K562 (cell line): ENCODE data around the gene MMP23B. TPM values are rescaled to one million over a fixed set of nuclear protein-coding genes. Genes with fewer than 3 reads are reported as not detected.

ENCODE experiments used
- ELK1 ChIP-seq: sonication (generic); formaldehyde crosslinking; IDR thresholded peaks from 2 replicates; pipeline ENCODE4 v1.8.1; 2022; ENCODE audit warnings: missing genetic modification reagents
- ESRRB ChIP-seq: fragments of 250-450 bp; sonication (Bioruptor Pico); IDR thresholded peaks from 2 replicates; pipeline ENCODE4 v1.5.0; 2020; ENCODE audit warnings: mild to moderate bottlenecking, moderate library complexity, borderline replicate concordance
- FOXM1 ChIP-seq, 2 experiments: fragments of 450-650 bp in 1 of 2; sonication (generic) in 1 of 2; formaldehyde crosslinking in 1 of 2; IDR thresholded peaks; 2 replicates each; pipeline versions ENCODE4 v1.6.1 to v1.9.0; 2017 to 2022; ENCODE audit warnings: low read depth in 2 of 2, mild to moderate bottlenecking in 2 of 2, missing genetic modification reagents in 1 of 2, moderate library complexity in 1 of 2
- MAFG ChIP-seq: fragments of 450-650 bp; conservative IDR thresholded peaks from 2 replicates; pipeline ENCODE4 v1.6.1; 2016; ENCODE audit warnings: missing genetic modification characterization, missing compliant biosample characterization
- MXD1 ChIP-seq: fragments of 250-450 bp; sonication (Bioruptor Pico); IDR thresholded peaks from 2 replicates; pipeline ENCODE4 v1.8.0; 2021; ENCODE audit warnings: borderline replicate concordance, mild to moderate bottlenecking, moderate library complexity; ENCODE audit not compliant: poor library complexity, severe bottlenecking
- NR2F6 ChIP-seq: fragments of 450-650 bp; formaldehyde crosslinking; IDR thresholded peaks from 2 replicates; pipeline ENCODE4 v1.4.0; 2020; ENCODE audit warnings: mild to moderate bottlenecking
- PML ChIP-seq: IDR thresholded peaks from 2 replicates; pipeline ENCODE4 v1.6.1; 2012; ENCODE audit warnings: low read length, inconsistent platforms
- RAD21 ChIP-seq, 2 experiments: fragments of 250-450 bp in 1 of 2; fragments of 450-650 bp in 1 of 2; sonication (Bioruptor Pico) in 1 of 2; formaldehyde crosslinking in 1 of 2; IDR thresholded peaks in 1 of 2; conservative IDR thresholded peaks in 1 of 2; 2 replicates each; pipeline versions ENCODE4 v1.4.0 to v1.8.0; 2020 to 2022; ENCODE audit warnings: mild to moderate bottlenecking in 2 of 2, moderate library complexity in 1 of 2
- SMAD2 ChIP-seq: fragments of 150-350 bp; IDR thresholded peaks from 2 replicates; pipeline ENCODE4 v1.6.1; 2014; ENCODE audit warnings: low read depth, mild to moderate bottlenecking, low read length
- ZFP1 ChIP-seq: fragments of 450-650 bp; formaldehyde crosslinking; IDR thresholded peaks from 2 replicates; pipeline ENCODE4 v1.4.0; 2020; ENCODE audit warnings: mild to moderate bottlenecking, mixed read lengths
- ZKSCAN8 ChIP-seq: fragments of 200-800 bp; sonication (Bioruptor generic); IDR thresholded peaks from 2 replicates; pipeline ENCODE4 v1.6.1; 2016; ENCODE audit warnings: missing genetic modification characterization, missing compliant biosample characterization
- polyA plus RNA-seq, 8 experiments: library from polyadenylated mRNA; depleted of rRNA in 4 of 8; stranded (reverse) in 5 of 8; unstranded in 3 of 8; fragments of >200 nt; fragmentation: Nextera tagmentation in 2 of 8; fragmentation: Illumina TruSeq in 1 of 8; extraction: Ambion mirVana in 2 of 8; extraction: Trizol in 1 of 8; gene quantifications; 2 replicates each; pipeline versions ENCODE4 v1.2.1 to v1.2.3, GENCODE V29; 2011 to 2014; ENCODE audit warnings: inconsistent platforms in 1 of 8, missing spikeins in 1 of 8
- total RNA-seq, 7 experiments: library from RNA; depleted of rRNA in 6 of 7; stranded (reverse); fragments of >200 nt in 6 of 7; fragmentation: Illumina TruSeq in 2 of 7; extraction: Trizol in 2 of 7; gene quantifications; 2 replicates each; pipeline versions ENCODE4 v1.2.1 to v1.2.3, GENCODE V29; 2011 to 2021; ENCODE audit warnings: low replicate concordance in 1 of 7
- TF ChIP-seq, protein P1 (sequence below), 2 experiments: fragments of 450-650 bp; formaldehyde crosslinking in 1 of 2; IDR thresholded peaks; 2 replicates each; pipeline versions ENCODE4 v1.4.0 to v1.6.1; 2014 to 2020; ENCODE audit warnings: mild to moderate bottlenecking in 2 of 2, borderline replicate concordance in 1 of 2, low read depth in 1 of 2
- TF ChIP-seq, protein P2 (sequence below): IDR thresholded peaks from 2 replicates; pipeline ENCODE4 v1.6.1; 2011; ENCODE audit warnings: borderline replicate concordance, low read depth, mild to moderate bottlenecking, moderate library complexity, low read length; ENCODE audit not compliant: insufficient read depth, poor library complexity, severe bottlenecking

Gene MMP23B
- total and polyA plus RNA-seq, 9 of the 15 experiments (the other 6 are each of a cell fraction or from before 2014, with no cell fraction given): 0.28 to 1.2 (median 0.41) TPM; not detected in 5

DNA sequence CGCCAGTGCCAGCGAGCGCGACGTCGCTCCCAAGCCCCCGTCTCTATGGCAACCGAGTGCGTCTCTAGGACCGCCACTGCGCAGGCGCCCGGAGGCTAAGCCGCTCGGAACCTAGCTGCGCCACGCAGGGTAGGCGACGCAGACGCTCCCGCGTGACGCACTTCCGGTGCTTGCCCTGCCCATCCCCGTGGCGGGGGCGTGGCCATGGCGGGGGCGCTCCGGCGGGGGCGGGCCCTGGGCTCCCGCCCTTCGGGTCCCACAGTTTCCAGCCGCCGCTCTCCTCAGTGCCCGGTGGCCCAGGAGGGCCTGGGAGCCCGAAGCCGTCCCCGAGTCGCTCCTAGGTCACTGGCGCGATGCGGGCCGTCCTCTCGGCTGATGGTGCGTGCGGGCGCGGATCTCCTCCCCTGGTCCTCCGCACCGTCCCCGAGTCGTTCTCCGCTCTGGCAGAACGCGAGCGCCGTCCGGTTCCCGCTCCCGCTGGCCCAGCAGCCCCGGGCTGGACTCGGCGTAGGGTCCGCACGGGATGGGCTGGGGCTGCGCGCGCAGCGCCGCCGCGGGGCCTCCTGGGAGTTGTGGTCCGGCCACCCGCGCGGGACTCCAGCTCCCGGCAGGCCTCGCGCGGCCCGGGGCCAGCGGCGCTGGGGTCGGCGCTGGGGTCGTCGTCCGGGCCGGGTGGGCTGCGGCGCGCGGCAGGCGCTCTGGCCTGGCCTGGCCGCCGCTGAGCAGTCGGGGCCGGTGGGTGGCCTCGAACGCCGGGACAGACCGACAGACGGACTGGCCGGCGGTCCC, 16.5 kb upstream of the MMP23B start, which contains the start of gene MIB2 (continued):
- peak; percentile 38; the same call in 1 of the 2 replicates for TF ChIP-seq ELK1 (CRISPR knock-in tag)
- peak; percentile 86 for TF ChIP-seq PML
- TF ChIP-seq MAFG (tag): no peak
- TF ChIP-seq MXD1 (CRISPR knock-in tag): no peak
- peak in 1 of 2 experiments; percentile 20; a peak in 1 of 4 replicates for TF ChIP-seq RAD21 (CRISPR knock-in tag; conservative IDR thresholded peaks at IDR 0.05 in 1 of 2, IDR thresholded peaks at IDR 0.05 in 1 of 2)
- TF ChIP-seq, protein P1, sequence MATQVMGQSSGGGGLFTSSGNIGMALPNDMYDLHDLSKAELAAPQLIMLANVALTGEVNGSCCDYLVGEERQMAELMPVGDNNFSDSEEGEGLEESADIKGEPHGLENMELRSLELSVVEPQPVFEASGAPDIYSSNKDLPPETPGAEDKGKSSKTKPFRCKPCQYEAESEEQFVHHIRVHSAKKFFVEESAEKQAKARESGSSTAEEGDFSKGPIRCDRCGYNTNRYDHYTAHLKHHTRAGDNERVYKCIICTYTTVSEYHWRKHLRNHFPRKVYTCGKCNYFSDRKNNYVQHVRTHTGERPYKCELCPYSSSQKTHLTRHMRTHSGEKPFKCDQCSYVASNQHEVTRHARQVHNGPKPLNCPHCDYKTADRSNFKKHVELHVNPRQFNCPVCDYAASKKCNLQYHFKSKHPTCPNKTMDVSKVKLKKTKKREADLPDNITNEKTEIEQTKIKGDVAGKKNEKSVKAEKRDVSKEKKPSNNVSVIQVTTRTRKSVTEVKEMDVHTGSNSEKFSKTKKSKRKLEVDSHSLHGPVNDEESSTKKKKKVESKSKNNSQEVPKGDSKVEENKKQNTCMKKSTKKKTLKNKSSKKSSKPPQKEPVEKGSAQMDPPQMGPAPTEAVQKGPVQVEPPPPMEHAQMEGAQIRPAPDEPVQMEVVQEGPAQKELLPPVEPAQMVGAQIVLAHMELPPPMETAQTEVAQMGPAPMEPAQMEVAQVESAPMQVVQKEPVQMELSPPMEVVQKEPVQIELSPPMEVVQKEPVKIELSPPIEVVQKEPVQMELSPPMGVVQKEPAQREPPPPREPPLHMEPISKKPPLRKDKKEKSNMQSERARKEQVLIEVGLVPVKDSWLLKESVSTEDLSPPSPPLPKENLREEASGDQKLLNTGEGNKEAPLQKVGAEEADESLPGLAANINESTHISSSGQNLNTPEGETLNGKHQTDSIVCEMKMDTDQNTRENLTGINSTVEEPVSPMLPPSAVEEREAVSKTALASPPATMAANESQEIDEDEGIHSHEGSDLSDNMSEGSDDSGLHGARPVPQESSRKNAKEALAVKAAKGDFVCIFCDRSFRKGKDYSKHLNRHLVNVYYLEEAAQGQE (IDR thresholded peaks at IDR 0.05; ENCODE audit: borderline replicate concordance): no peak; the same call in 1 of the 2 replicates
- TF ChIP-seq, protein P1 (CRISPR knock-in tag; IDR thresholded peaks at IDR 0.05; ENCODE audit: low read depth): peak; percentile 73
- TF ChIP-seq, protein P2, sequence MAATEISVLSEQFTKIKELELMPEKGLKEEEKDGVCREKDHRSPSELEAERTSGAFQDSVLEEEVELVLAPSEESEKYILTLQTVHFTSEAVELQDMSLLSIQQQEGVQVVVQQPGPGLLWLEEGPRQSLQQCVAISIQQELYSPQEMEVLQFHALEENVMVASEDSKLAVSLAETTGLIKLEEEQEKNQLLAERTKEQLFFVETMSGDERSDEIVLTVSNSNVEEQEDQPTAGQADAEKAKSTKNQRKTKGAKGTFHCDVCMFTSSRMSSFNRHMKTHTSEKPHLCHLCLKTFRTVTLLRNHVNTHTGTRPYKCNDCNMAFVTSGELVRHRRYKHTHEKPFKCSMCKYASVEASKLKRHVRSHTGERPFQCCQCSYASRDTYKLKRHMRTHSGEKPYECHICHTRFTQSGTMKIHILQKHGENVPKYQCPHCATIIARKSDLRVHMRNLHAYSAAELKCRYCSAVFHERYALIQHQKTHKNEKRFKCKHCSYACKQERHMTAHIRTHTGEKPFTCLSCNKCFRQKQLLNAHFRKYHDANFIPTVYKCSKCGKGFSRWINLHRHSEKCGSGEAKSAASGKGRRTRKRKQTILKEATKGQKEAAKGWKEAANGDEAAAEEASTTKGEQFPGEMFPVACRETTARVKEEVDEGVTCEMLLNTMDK: peak; percentile 60
- TF ChIP-seq ZFP1 (CRISPR knock-in tag): no peak
- TF ChIP-seq SMAD2: no peak
- TF ChIP-seq ESRRB (CRISPR knock-in tag): no peak
- TF ChIP-seq FOXM1 (IDR thresholded peaks at IDR 0.05; ENCODE audit: low read depth): no peak
- peak; percentile 98 for TF ChIP-seq FOXM1 (CRISPR knock-in tag; IDR thresholded peaks at IDR 0.05; ENCODE audit: low read depth)
- no peak for TF ChIP-seq ZKSCAN8
- TF ChIP-seq NR2F6 (CRISPR knock-in tag): no peak
